Fibroblast of mammary gland (primary cell): ENCODE measurements around the gene DGKH.

Experiments used
- DNase-seq: peaks from one replicate; pipeline ENCODE4 v3.0.0-alpha.2; 2010; ENCODE audit warnings: low read depth
- H3K4me3 ChIP-seq: 2 replicates; pipeline ENCODE4 v1.5.1; 2011; ENCODE audit warnings: low read depth, mild to moderate bottlenecking, low read length, moderate library complexity; ENCODE audit not compliant: control insufficient read depth
- CTCF ChIP-seq: conservative IDR thresholded peaks from 2 replicates; pipeline ENCODE4 v1.5.1; 2011; ENCODE audit warnings: low read depth, low read length, inconsistent platforms; ENCODE audit not compliant: control insufficient read depth, insufficient read depth

The DGKH gene

GRCh38 chr13:42168496-42168895 is 120.0 kb downstream of the DGKH start:
- no peak for DNase-seq
- TF ChIP-seq CTCF = no peak
- no peak overlapping the region for H3K4me3 ChIP-seq

GRCh38 chr13:42170029-42170428 is 121.6 kb downstream of the DGKH start:
- H3K4me3 ChIP-seq = no peak overlapping the region
- no peak for DNase-seq
- no peak for TF ChIP-seq CTCF

GRCh38 chr13:42173789-42174343 is 125.4 kb downstream of the DGKH start:
- no peak for TF ChIP-seq CTCF
- H3K4me3 ChIP-seq = no peak overlapping the region
- no peak for DNase-seq

- DNase-seq = no peak
- H3K4me3 ChIP-seq = no peak overlapping the region
- no peak for TF ChIP-seq CTCF
Measured at GRCh38 chr13:42174344-42175162, 126.1 kb downstream of the DGKH start.

GRCh38 chr13:42176294-42176693 is 127.8 kb downstream of the DGKH start:
- TF ChIP-seq CTCF = no peak
- no peak overlapping the region for H3K4me3 ChIP-seq
- DNase-seq = no peak

GRCh38 chr13:42177189-42177588 is 128.7 kb downstream of the DGKH start:
- no peak for TF ChIP-seq CTCF
- H3K4me3 ChIP-seq = no peak overlapping the region
- no peak for DNase-seq
